ENCODE data around the gene BCLAF1.

Gene BCLAF1

DNA sequence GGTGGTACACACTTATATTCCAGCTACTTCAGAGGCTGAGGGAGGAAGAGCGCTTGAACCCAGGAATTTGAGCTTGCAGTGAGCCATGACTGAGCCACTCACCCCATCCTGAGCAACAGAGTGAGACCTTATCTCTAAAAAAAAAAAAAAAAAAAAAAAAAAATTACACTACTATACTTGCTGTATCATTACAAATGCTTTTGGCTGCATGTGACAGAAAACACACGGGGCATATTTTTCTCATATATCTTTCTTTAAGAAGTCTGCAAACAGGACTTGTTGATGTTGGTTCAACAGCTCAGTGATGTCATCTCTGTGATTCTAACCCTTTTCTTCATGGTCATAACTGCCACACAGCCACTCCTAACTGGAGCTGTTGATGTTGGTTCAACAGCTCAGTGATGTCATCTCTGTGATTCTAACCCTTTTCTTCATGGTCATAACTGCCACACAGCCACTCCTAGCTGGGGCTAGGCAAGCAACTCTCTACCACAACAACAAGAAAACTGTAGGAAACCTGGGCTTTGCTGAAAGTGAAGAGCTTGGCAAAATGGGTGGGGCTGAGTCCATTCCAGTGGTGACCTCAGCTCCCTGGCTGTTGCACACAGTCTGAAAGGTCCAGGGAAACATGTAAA is 59.3 kb downstream of the BCLAF1 start:
- no peak for ATAC-seq
- TF ChIP-seq, protein P1, sequence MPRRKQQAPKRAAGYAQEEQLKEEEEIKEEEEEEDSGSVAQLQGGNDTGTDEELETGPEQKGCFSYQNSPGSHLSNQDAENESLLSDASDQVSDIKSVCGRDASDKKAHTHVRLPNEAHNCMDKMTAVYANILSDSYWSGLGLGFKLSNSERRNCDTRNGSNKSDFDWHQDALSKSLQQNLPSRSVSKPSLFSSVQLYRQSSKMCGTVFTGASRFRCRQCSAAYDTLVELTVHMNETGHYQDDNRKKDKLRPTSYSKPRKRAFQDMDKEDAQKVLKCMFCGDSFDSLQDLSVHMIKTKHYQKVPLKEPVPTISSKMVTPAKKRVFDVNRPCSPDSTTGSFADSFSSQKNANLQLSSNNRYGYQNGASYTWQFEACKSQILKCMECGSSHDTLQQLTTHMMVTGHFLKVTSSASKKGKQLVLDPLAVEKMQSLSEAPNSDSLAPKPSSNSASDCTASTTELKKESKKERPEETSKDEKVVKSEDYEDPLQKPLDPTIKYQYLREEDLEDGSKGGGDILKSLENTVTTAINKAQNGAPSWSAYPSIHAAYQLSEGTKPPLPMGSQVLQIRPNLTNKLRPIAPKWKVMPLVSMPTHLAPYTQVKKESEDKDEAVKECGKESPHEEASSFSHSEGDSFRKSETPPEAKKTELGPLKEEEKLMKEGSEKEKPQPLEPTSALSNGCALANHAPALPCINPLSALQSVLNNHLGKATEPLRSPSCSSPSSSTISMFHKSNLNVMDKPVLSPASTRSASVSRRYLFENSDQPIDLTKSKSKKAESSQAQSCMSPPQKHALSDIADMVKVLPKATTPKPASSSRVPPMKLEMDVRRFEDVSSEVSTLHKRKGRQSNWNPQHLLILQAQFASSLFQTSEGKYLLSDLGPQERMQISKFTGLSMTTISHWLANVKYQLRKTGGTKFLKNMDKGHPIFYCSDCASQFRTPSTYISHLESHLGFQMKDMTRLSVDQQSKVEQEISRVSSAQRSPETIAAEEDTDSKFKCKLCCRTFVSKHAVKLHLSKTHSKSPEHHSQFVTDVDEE (CRISPR knock-in tag; IDR thresholded peaks at IDR 0.05) = no peak
- TF ChIP-seq, protein P2, sequence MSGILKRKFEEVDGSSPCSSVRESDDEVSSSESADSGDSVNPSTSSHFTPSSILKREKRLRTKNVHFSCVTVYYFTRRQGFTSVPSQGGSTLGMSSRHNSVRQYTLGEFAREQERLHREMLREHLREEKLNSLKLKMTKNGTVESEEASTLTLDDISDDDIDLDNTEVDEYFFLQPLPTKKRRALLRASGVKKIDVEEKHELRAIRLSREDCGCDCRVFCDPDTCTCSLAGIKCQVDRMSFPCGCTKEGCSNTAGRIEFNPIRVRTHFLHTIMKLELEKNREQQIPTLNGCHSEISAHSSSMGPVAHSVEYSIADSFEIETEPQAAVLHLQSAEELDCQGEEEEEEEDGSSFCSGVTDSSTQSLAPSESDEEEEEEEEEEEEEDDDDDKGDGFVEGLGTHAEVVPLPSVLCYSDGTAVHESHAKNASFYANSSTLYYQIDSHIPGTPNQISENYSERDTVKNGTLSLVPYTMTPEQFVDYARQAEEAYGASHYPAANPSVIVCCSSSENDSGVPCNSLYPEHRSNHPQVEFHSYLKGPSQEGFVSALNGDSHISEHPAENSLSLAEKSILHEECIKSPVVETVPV (CRISPR knock-in tag; IDR thresholded peaks at IDR 0.05) = no peak
- TF ChIP-seq BACH2 (CRISPR knock-in tag; IDR thresholded peaks at IDR 0.05; ENCODE audit: borderline replicate concordance) (no peak), RARB (CRISPR knock-in tag; IDR thresholded peaks at IDR 0.05) (no peak), PPARA (CRISPR knock-in tag; IDR thresholded peaks at IDR 0.05; ENCODE audit: borderline replicate concordance) (no peak), TOX (CRISPR knock-in tag; IDR thresholded peaks at IDR 0.05; ENCODE audit: borderline replicate concordance) (no peak), ARNTL (CRISPR knock-in tag; IDR thresholded peaks at IDR 0.05; ENCODE audit: borderline replicate concordance, low read depth) (no peak), ZNF70 (CRISPR knock-in tag; IDR thresholded peaks at IDR 0.05) (no peak), CSDC2 (CRISPR knock-in tag; IDR thresholded peaks at IDR 0.05) (no peak), ESRRG (CRISPR knock-in tag; IDR thresholded peaks at IDR 0.05) (no peak), ISL1 (CRISPR knock-in tag; IDR thresholded peaks at IDR 0.05) (no peak), OSR1 (CRISPR knock-in tag; IDR thresholded peaks at IDR 0.05) (no peak), ZFP3 (CRISPR knock-in tag; IDR thresholded peaks at IDR 0.05) (no peak), GLIS3 (CRISPR knock-in tag; IDR thresholded peaks at IDR 0.05) (no peak)
- TF ChIP-seq, protein P3, sequence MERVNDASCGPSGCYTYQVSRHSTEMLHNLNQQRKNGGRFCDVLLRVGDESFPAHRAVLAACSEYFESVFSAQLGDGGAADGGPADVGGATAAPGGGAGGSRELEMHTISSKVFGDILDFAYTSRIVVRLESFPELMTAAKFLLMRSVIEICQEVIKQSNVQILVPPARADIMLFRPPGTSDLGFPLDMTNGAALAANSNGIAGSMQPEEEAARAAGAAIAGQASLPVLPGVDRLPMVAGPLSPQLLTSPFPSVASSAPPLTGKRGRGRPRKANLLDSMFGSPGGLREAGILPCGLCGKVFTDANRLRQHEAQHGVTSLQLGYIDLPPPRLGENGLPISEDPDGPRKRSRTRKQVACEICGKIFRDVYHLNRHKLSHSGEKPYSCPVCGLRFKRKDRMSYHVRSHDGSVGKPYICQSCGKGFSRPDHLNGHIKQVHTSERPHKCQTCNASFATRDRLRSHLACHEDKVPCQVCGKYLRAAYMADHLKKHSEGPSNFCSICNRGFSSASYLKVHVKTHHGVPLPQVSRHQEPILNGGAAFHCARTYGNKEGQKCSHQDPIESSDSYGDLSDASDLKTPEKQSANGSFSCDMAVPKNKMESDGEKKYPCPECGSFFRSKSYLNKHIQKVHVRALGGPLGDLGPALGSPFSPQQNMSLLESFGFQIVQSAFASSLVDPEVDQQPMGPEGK (CRISPR knock-in tag; IDR thresholded peaks at IDR 0.05; ENCODE audit: borderline replicate concordance) = no peak
- TF ChIP-seq, protein P4, sequence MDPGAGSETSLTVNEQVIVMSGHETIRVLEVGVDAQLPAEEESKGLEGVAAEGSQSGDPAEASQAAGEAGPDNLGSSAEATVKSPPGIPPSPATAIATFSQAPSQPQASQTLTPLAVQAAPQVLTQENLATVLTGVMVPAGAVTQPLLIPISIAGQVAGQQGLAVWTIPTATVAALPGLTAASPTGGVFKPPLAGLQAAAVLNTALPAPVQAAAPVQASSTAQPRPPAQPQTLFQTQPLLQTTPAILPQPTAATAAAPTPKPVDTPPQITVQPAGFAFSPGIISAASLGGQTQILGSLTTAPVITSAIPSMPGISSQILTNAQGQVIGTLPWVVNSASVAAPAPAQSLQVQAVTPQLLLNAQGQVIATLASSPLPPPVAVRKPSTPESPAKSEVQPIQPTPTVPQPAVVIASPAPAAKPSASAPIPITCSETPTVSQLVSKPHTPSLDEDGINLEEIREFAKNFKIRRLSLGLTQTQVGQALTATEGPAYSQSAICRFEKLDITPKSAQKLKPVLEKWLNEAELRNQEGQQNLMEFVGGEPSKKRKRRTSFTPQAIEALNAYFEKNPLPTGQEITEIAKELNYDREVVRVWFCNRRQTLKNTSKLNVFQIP (CRISPR knock-in tag; IDR thresholded peaks at IDR 0.05; ENCODE audit: borderline replicate concordance, low read depth) = no peak
- TF ChIP-seq, protein P5, sequence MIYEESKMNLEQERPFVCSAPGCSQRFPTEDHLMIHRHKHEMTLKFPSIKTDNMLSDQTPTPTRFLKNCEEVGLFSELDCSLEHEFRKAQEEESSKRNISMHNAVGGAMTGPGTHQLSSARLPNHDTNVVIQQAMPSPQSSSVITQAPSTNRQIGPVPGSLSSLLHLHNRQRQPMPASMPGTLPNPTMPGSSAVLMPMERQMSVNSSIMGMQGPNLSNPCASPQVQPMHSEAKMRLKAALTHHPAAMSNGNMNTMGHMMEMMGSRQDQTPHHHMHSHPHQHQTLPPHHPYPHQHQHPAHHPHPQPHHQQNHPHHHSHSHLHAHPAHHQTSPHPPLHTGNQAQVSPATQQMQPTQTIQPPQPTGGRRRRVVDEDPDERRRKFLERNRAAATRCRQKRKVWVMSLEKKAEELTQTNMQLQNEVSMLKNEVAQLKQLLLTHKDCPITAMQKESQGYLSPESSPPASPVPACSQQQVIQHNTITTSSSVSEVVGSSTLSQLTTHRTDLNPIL (CRISPR knock-in tag; IDR thresholded peaks at IDR 0.05; ENCODE audit: low read depth) = no peak

DNA sequence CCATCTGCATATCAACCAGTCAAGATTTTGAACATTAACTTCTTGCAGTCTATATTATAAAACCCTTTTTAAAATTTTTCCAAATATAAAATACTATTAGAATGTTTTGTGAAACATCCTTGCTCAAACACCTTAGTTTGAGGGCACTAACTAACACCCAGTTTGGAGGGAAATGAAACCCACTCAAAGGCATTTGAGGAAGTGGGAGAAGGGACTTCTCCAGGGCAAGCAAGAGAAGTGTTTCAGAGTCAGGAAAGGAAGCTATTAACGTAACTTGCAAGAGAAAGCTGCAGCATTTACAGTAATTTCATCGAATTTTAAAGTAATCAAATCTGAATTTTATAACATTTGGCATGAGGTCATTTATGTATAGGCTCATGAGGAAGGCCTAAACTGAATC is 60.8 kb downstream of the BCLAF1 start:
- TF ChIP-seq ZNF8 (CRISPR knock-in tag; IDR thresholded peaks at IDR 0.05) = no peak
- no peak for ATAC-seq

DNA sequence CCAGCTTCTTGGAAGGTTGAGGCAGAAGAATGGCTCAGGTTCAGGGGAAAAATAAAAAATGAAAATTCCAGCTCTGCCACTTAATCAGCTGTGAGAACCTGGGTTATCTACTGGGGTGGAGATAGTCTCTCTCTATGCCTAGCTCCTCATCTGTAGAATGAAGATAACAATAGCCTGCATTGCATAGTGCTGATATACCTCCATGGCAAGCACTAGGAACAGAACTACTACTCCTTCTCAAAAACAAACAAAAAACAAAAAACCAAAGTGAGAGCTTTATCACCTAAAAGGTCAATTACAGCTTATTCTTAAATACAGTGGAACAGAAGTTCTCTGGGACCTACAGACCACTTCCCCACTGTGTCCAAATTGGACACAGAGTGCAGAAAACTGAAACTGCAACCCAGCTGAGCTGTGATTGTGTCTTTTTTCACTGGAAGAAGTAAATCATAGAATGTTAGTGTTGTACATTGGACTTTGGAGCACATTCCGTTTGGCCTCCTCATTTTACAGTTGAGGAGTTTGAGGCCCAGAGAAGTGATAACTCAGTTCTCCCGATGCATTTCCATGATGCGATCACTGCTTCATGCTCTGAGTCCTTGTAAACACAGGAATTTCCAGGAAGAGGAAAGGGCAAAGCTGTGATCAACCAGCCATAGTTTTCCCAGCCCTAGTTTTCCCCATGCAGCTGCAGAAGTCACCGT is 62.8 kb downstream of the BCLAF1 start:
- TF ChIP-seq ZFP3 (CRISPR knock-in tag; IDR thresholded peaks at IDR 0.05) (no peak), PPARA (CRISPR knock-in tag; IDR thresholded peaks at IDR 0.05; ENCODE audit: borderline replicate concordance) (no peak), RARB (CRISPR knock-in tag; IDR thresholded peaks at IDR 0.05) (no peak), ZNF565 (CRISPR knock-in tag; conservative IDR thresholded peaks at IDR 0.05; ENCODE audit: low read depth) (no peak), BACH2 (CRISPR knock-in tag; IDR thresholded peaks at IDR 0.05; ENCODE audit: borderline replicate concordance) (no peak)
- TF ChIP-seq, protein P4 (CRISPR knock-in tag; IDR thresholded peaks at IDR 0.05; ENCODE audit: borderline replicate concordance, low read depth) = no peak
- TF ChIP-seq, protein P2 (CRISPR knock-in tag; IDR thresholded peaks at IDR 0.05) = no peak
- peak; percentile 67 for ATAC-seq
